A673 (cell line): ENCODE data around the gene COL4A1. TPM values are rescaled to one million over a fixed set of nuclear protein-coding genes. Genes with fewer than 3 reads are reported as not detected.

Experiments used
- BruUV-seq: library from RNA; stranded (reverse); fragments of 400-500 nt; replicated peaks from 2 replicates; lab custom pipeline; 2021; lab: Mats Ljungman, UMichigan
- CTCF ChIA-PET: fragments of 300-600 bp; sonication (Branson Sonifier 250); formaldehyde crosslinking; loops from one replicate; lab custom pipeline; 2022; ENCODE audit warnings: antibody characterized with exemption; lab: Charles Lee
- POLR2A ChIA-PET: fragments of 300-600 bp; sonication (Branson Sonifier 250); formaldehyde crosslinking; loops from one replicate; lab custom pipeline; 2022; ENCODE audit warnings: antibody characterized with exemption; ENCODE audit not compliant: low non-redundant PET; lab: Charles Lee
- DNase-seq: peaks from one replicate; pipeline ENCODE4 v3.0.0-alpha.2; 2015; ENCODE audit warnings: low spot score
- H3K27ac ChIP-seq: fragments of 200-600 bp; sonication (generic); 2 replicates; pipeline ENCODE4 v1.5.1; 2016; ENCODE audit warnings: mixed run types, low read depth, mild to moderate bottlenecking, mixed read lengths, antibody characterized with exemption, low read length; ENCODE audit not compliant: poor library complexity, severe bottlenecking
- H3K27me3 ChIP-seq: fragments of 200-600 bp; sonication (generic); replicated peaks from 2 replicates; pipeline ENCODE4 v1.6.1; 2017; ENCODE audit warnings: mixed run types, low read depth, mild to moderate bottlenecking, mixed read lengths, antibody characterized with exemption, low read length; ENCODE audit not compliant: insufficient read depth, poor library complexity
- H3K36me3 ChIP-seq: fragments of 200-600 bp; sonication (generic); 2 replicates; pipeline ENCODE4 v1.6.1; 2016; ENCODE audit warnings: mixed run types, mild to moderate bottlenecking, mixed read lengths, antibody characterized with exemption, low read length; ENCODE audit not compliant: insufficient read depth, poor library complexity, severe bottlenecking
- H3K4me1 ChIP-seq: fragments of 200-600 bp; sonication (generic); 2 replicates; pipeline ENCODE4 v1.6.1; 2017; ENCODE audit warnings: mixed run types, mild to moderate bottlenecking, mixed read lengths, antibody characterized with exemption, low read length; ENCODE audit not compliant: insufficient read depth, poor library complexity, severe bottlenecking
- H3K4me3 ChIP-seq: fragments of 200-600 bp; sonication (generic); 2 replicates; pipeline ENCODE4 v1.5.1; 2016; ENCODE audit warnings: low read depth, mixed run types, mild to moderate bottlenecking, mixed read lengths, low read length; ENCODE audit not compliant: poor library complexity, severe bottlenecking
- H3K9me3 ChIP-seq: fragments of 200-600 bp; sonication (generic); 2 replicates; pipeline ENCODE4 v1.6.1; 2016; ENCODE audit warnings: mixed run types, low read depth, mild to moderate bottlenecking, mixed read lengths, antibody characterized with exemption, low read length; ENCODE audit not compliant: poor library complexity, severe bottlenecking
- CTCF ChIP-seq: fragments of 300-800, 200-600 bp; sonication (generic); conservative IDR thresholded peaks from 2 replicates; pipeline ENCODE4 v1.5.1; 2017; ENCODE audit warnings: low read depth, mild to moderate bottlenecking, antibody characterized with exemption, low read length, moderate library complexity, mixed read lengths
- EZH2 ChIP-seq: fragments of 200-600 bp; sonication (generic); IDR thresholded peaks from 2 replicates; pipeline ENCODE4 v1.6.1; 2017; ENCODE audit warnings: borderline replicate concordance, low read depth, mild to moderate bottlenecking, mixed read lengths, antibody characterized with exemption, low read length; ENCODE audit not compliant: poor library complexity, severe bottlenecking
- intact Hi-C: fragments of 100-400 bp; cut with micrococcal nuclease; formaldehyde crosslinking; loops from one replicate; pipeline ENCODE4 v1.10.0; 2022; ENCODE audit not compliant: unreplicated experiment
- total RNA-seq: library from RNA; stranded (reverse); gene quantifications from 2 replicates; pipeline ENCODE4 v1.2.3, GENCODE V29; 2021

Gene COL4A1
- total RNA-seq, 1 experiment from 2014 or later: 83.9 TPM

- ChIA-PET CTCF (no interaction called here), POLR2A (no interaction called here)
- TF ChIP-seq EZH2 (no peak), CTCF (no peak)
- no peak for DNase-seq
- H3K27ac ChIP-seq: no peak overlapping the region
- intact Hi-C loops: no loop called here
- no peaks in the 10 kb centered on the region for H3K36me3 ChIP-seq
- peaks cover 12% of the 10 kb centered on the region for H3K4me1 ChIP-seq
- H3K27me3 ChIP-seq: no peaks in the 10 kb centered on the region
- BruUV-seq: no TSS peak
- H3K9me3 ChIP-seq: no peaks in the 10 kb centered on the region
- H3K4me3 ChIP-seq: no peak overlapping the region
These were observed 196.2 kb downstream of the COL4A1 start for GRCh38 chr13:110110783-110111182.

GRCh38 chr13:110109910-110110309, 197.0 kb downstream of the COL4A1 start:
- BruUV-seq: no TSS peak
- POLR2A ChIA-PET: no interaction called here
- Histone ChIP-seq H3K36me3 (no peaks in the 10 kb centered on the region), H3K4me3 (no peak overlapping the region), H3K27me3 (no peaks in the 10 kb centered on the region), H3K9me3 (no peaks in the 10 kb centered on the region), H3K27ac (no peak overlapping the region), H3K4me1 (peaks cover 12% of the 10 kb centered on the region)
- TF ChIP-seq EZH2 (no peak), CTCF (no peak)
- DNase-seq: no peak
- CTCF ChIA-PET: no interaction called here
- intact Hi-C loops: loop anchor here (1.0 to 10.0 kb wide), 5 partner anchors 319 to 1193 kb away; no protein-coding TSS in a partner anchor

- H3K9me3 ChIP-seq: no peaks in the 10 kb centered on the region
- intact Hi-C loops: loop anchor here (1.0 to 10.0 kb wide), 5 partner anchors 318 to 1192 kb away; no protein-coding TSS in a partner anchor
- BruUV-seq: no TSS peak
- H3K27ac ChIP-seq: no peak overlapping the region
- no peaks in the 10 kb centered on the region for H3K36me3 ChIP-seq
- no peak for DNase-seq
- H3K27me3 ChIP-seq: no peaks in the 10 kb centered on the region
- peaks cover 12% of the 10 kb centered on the region for H3K4me1 ChIP-seq
- H3K4me3 ChIP-seq: no peak overlapping the region
- POLR2A ChIA-PET: no interaction called here
- no peak for TF ChIP-seq CTCF
- TF ChIP-seq EZH2: no peak
- CTCF ChIA-PET: no interaction called here
These were observed 197.7 kb downstream of the COL4A1 start for GRCh38 chr13:110109140-110109783.
